Endodermal cell (in vitro differentiated cells): ENCODE data around the gene C19orf47. TPM values are rescaled to one million over a fixed set of nuclear protein-coding genes. Genes with fewer than 3 reads are reported as not detected.

Experiments
- DNase-seq: peaks from one replicate; pipeline ENCODE4 v3.0.0-alpha.2; 2017
- H3K27ac ChIP-seq: 2 replicates; pipeline ENCODE4 v1.5.1; 2013; ENCODE audit warnings: mild to moderate bottlenecking, low read depth, low read length, moderate library complexity
- H3K27me3 ChIP-seq: 2 replicates; pipeline ENCODE4 v1.6.1; 2013; ENCODE audit warnings: mild to moderate bottlenecking, low read length, moderate library complexity; ENCODE audit not compliant: insufficient read depth, control insufficient read depth, poor library complexity, severe bottlenecking
- H3K36me3 ChIP-seq: 2 replicates; pipeline ENCODE4 v1.7.0; 2013; ENCODE audit warnings: mild to moderate bottlenecking, low read length, moderate library complexity; ENCODE audit not compliant: control insufficient read depth, insufficient read depth
- H3K4me1 ChIP-seq: one replicate; pipeline ENCODE4 v1.7.0; 2013; ENCODE audit warnings: low read length; ENCODE audit not compliant: control insufficient read depth, insufficient read depth
- H3K4me3 ChIP-seq: 2 replicates; pipeline ENCODE4 v1.5.1; 2013; ENCODE audit warnings: mild to moderate bottlenecking, low read length, moderate library complexity
- H3K9ac ChIP-seq: 2 replicates; pipeline ENCODE4 v1.6.1; 2013; ENCODE audit warnings: mild to moderate bottlenecking, low read length, moderate library complexity; ENCODE audit not compliant: poor library complexity, severe bottlenecking; ENCODE audit errors: extremely low read depth
- H3K9me3 ChIP-seq: 2 replicates; pipeline ENCODE4 v1.6.1; 2013; ENCODE audit warnings: mild to moderate bottlenecking, low read length, moderate library complexity; ENCODE audit not compliant: control insufficient read depth
- H3K27ac Mint-ChIP-seq: 2 replicates; pipeline ENCODE4 v1.8.0; 2020; ENCODE audit warnings: mixed read lengths
- H3K27me3 Mint-ChIP-seq: 2 replicates; pipeline ENCODE4 v1.8.0; 2021; ENCODE audit warnings: mild to moderate bottlenecking, mixed read lengths; ENCODE audit not compliant: insufficient read depth
- H3K36me3 Mint-ChIP-seq: 2 replicates; pipeline ENCODE4 v1.8.0; 2020; ENCODE audit warnings: low read depth, mixed read lengths
- H3K4me1 Mint-ChIP-seq: 2 replicates; pipeline ENCODE4 v1.8.0; 2020; ENCODE audit warnings: mixed read lengths
- H3K4me3 Mint-ChIP-seq: 2 replicates; pipeline ENCODE4 v1.8.0; 2020; ENCODE audit warnings: mild to moderate bottlenecking, moderate library complexity, mixed read lengths
- H3K9me3 Mint-ChIP-seq: 2 replicates; pipeline ENCODE4 v1.8.0; 2020; ENCODE audit warnings: mild to moderate bottlenecking, mixed read lengths
- WGBS, 2 experiments: methylation state at CpG; one replicate each; pipeline versions ENCODE4 v1.1.5 to v1.1.7; 2013; ENCODE audit warnings: missing lambda C conversion rate in 2 of 2, mixed read lengths in 1 of 2; ENCODE audit not compliant: insufficient coverage in 1 of 2, insufficient read length in 1 of 2; 5-methylcytosine and 5-hydroxymethylcytosine counted together
- total RNA-seq, 2 donors: library from RNA; stranded (reverse); fragmentation: NEBNext Ultra II Directional in 1 of 2; extraction: Animal tissue kit (Norgen Biotek cat#: 25700) in 1 of 2; gene quantifications; 2 replicates in 1 of 2; 3 replicates in 1 of 2; pipeline ENCODE4 v1.2.1, GENCODE V29; 2021
- TF ChIP-seq, protein P1 (sequence below): fragments of 200-600 bp; sonication (generic); conservative IDR thresholded peaks from 2 replicates; pipeline ENCODE4 v1.5.0; 2021; ENCODE audit warnings: antibody characterized with exemption, mild to moderate bottlenecking

C19orf47 gene
- total RNA-seq, 2 donors from 2014 or later, result 15.6 to 18.1 TPM

DNA sequence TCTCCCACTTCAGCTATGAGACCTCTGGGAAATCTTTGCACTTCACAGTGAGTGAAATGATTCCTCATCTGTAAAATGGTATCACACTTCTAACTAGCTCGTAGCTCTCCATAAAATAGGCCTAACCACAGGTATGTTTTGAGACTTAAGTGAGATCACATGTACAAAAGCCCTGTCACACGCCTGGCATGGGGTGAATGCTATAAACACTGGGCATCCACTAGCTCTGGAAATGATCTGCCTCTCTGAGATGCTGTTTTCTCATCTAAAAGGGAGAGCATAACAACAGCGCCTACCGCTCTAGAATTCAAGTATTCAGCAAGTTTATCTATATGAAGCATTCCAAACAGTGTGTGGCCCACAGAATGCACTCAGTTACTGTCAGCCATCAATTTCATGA, 65.3 kb downstream of the C19orf47 start:
- Histone ChIP-seq H3K36me3 (peaks cover 10% of the 10 kb centered on the region), H3K27ac (no peak overlapping the region), H3K9ac (no peak overlapping the region), H3K4me3 (no peak overlapping the region), H3K27me3 (no peaks in the 10 kb centered on the region), H3K9me3 (no peaks in the 10 kb centered on the region), H3K4me1 (peaks cover 10% of the 10 kb centered on the region)
- no peaks in the 10 kb centered on the region for H3K36me3 Mint-ChIP-seq
- no peaks in the 10 kb centered on the region for H3K27me3 Mint-ChIP-seq
- TF ChIP-seq, protein P1, sequence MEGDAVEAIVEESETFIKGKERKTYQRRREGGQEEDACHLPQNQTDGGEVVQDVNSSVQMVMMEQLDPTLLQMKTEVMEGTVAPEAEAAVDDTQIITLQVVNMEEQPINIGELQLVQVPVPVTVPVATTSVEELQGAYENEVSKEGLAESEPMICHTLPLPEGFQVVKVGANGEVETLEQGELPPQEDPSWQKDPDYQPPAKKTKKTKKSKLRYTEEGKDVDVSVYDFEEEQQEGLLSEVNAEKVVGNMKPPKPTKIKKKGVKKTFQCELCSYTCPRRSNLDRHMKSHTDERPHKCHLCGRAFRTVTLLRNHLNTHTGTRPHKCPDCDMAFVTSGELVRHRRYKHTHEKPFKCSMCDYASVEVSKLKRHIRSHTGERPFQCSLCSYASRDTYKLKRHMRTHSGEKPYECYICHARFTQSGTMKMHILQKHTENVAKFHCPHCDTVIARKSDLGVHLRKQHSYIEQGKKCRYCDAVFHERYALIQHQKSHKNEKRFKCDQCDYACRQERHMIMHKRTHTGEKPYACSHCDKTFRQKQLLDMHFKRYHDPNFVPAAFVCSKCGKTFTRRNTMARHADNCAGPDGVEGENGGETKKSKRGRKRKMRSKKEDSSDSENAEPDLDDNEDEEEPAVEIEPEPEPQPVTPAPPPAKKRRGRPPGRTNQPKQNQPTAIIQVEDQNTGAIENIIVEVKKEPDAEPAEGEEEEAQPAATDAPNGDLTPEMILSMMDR, result no peak
- peak overlapping the region; percentile 93 for H3K27ac Mint-ChIP-seq
- no peak for DNase-seq
- no peaks in the 10 kb centered on the region for H3K9me3 Mint-ChIP-seq
- peaks cover 45% of the 10 kb centered on the region for H3K4me1 Mint-ChIP-seq
- 91 to 94% methylated on average over 4 of the region's 4 CpGs for WGBS, 2 experiments
- peak overlapping the region; percentile 96 for H3K4me3 Mint-ChIP-seq

DNA sequence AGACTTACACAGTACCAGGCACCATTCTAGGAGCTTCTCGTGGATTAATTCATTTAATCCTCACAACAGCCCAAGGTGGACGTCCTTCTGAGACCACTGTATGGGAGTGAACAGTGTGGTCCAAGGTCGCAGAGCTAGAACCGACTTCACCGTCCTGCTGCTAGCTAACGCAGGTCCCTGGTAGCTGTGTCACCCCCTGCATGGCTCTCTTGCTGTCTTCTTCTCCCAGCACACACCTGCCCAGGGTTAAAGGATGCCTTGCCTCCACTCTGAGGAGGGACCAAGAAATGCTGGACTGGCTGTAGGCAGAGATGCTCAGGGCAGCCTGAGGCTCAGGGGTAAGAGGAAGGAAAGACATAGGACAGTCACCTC, 66.0 kb downstream of the C19orf47 start:
- Mint-ChIP-seq H3K4me1 (peaks cover 48% of the 10 kb centered on the region), H3K9me3 (no peaks in the 10 kb centered on the region), H3K27me3 (no peaks in the 10 kb centered on the region), H3K4me3 (no peak overlapping the region), H3K36me3 (no peaks in the 10 kb centered on the region), H3K27ac (no peak overlapping the region)
- no peak overlapping the region for H3K4me3 ChIP-seq
- H3K36me3 ChIP-seq, result peaks cover 10% of the 10 kb centered on the region
- no peaks in the 10 kb centered on the region for H3K9me3 ChIP-seq
- WGBS, 2 experiments, result 92 to 100% methylated on average over 4 to 6 of the region's 6 CpGs
- TF ChIP-seq, protein P1, result no peak
- H3K27me3 ChIP-seq, result no peaks in the 10 kb centered on the region
- H3K27ac ChIP-seq, result no peak overlapping the region
- peaks cover 10% of the 10 kb centered on the region for H3K4me1 ChIP-seq
- no peak for DNase-seq
- H3K9ac ChIP-seq, result no peak overlapping the region

DNA sequence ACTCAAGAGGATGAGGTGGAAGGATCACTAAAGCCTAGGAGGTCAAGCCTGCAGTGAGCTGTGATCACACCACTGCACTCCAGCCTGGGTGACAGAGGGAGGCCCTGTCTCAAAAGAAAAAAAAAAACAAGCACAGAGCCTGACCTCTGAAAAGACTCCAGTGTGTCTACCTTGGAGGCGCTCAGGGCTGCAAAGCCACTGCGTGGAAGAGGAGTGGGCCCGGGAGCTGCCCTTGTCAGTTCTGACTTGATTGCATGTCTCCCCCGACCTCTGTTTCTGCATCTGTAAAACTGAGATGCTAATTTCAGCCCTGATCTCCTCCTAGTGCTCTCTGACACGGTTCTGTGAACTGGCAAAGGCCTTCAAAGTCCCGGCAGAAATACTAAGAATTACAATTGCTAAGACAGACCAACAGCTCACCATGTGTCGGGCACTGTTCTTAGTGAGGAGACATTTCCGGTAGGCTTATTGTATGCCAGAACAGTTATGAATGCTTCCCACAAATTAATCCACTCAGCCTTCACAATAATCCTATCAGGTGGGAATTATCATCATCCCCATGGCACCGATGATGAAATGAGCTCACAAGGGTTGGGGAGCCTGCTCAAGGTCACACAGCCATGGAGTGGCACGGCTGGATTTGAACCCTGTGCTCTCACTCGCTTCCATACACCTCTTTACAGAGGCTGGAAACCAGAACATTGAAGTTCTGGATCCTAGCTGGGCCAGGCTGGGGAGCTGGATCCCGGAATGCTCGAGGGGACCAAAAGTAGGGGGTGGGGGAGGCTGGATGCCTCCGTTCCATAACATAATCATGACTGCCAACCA, 66.6 kb downstream of the C19orf47 start:
- peaks cover 10% of the 10 kb centered on the region for H3K4me1 ChIP-seq
- no peaks in the 10 kb centered on the region for H3K27me3 ChIP-seq
- no peak overlapping the region for H3K27ac ChIP-seq
- peak overlapping the region; percentile 44 for H3K27ac Mint-ChIP-seq
- H3K4me3 Mint-ChIP-seq, result no peak overlapping the region
- WGBS, 2 experiments, result 88 to 93% methylated on average over 8 to 11 of the region's 14 CpGs
- no peak overlapping the region for H3K9ac ChIP-seq
- no peaks in the 10 kb centered on the region for H3K36me3 Mint-ChIP-seq
- peaks cover 10% of the 10 kb centered on the region for H3K36me3 ChIP-seq
- peaks cover 47% of the 10 kb centered on the region for H3K4me1 Mint-ChIP-seq
- H3K4me3 ChIP-seq, result no peak overlapping the region
- no peaks in the 10 kb centered on the region for H3K27me3 Mint-ChIP-seq
- H3K9me3 Mint-ChIP-seq, result no peaks in the 10 kb centered on the region
- TF ChIP-seq, protein P1, result no peak
- H3K9me3 ChIP-seq, result no peaks in the 10 kb centered on the region
- no peak for DNase-seq
